Left lung (tissue), 10 donors: ENCODE measurements around the gene TTC7B. TPM values are rescaled to one million over a fixed set of nuclear protein-coding genes. Genes with fewer than 3 reads are reported as not detected.
"Not testable (repeated sequence)": the region's sequence is repeated elsewhere in the genome, so short reads cannot be mapped to it uniquely, and the experiment has no call there.

Source experiments
- ATAC-seq: fragments of 200-7000 bp; cut with Tn5 transposase; one replicate; pipeline ENCODE4 v1.9.1; 2020; ENCODE audit warnings: moderate library complexity
- DNase-seq, 4 donors: peaks; one replicate each; pipeline ENCODE4 v3.0.0-alpha.2; 2013 to 2020
- H3K27ac ChIP-seq, 2 donors: fragments of 200-600 bp; sonication (generic) in 1 of 2; one replicate each; pipeline versions ENCODE4 v1.5.0 to v1.8.0; 2020 to 2021
- H3K27me3 ChIP-seq, 2 donors: fragments of 200-600 bp; sonication (generic) in 1 of 2; one replicate each; pipeline versions ENCODE4 v1.5.0 to v1.8.0; 2020 to 2021
- H3K36me3 ChIP-seq, 2 donors: fragments of 200-600 bp; sonication (generic) in 1 of 2; one replicate each; pipeline versions ENCODE4 v1.5.0 to v1.8.0; 2020 to 2021
- H3K4me1 ChIP-seq, 2 donors: fragments of 200-600 bp; one replicate each; pipeline ENCODE4 v1.8.0; 2021
- H3K4me3 ChIP-seq, 2 donors: fragments of 200-600 bp; sonication (generic) in 1 of 2; one replicate each; pipeline versions ENCODE4 v1.5.0 to v1.8.0; 2020 to 2021; ENCODE audit warnings: mild to moderate bottlenecking in 1 of 2
- H3K9me3 ChIP-seq, 2 donors: fragments of 200-600 bp; sonication (generic) in 1 of 2; one replicate each; pipeline versions ENCODE4 v1.5.0 to v1.8.0; 2020 to 2021
- CTCF ChIP-seq, 2 donors: fragments of 200-600 bp; sonication (generic) in 1 of 2; IDR thresholded peaks; one replicate each; pipeline versions ENCODE4 v1.5.0 to v1.8.0; 2021; ENCODE audit warnings: antibody characterized with exemption in 2 of 2
- intact Hi-C, 2 donors: fragments of 100-400 bp; cut with DNase I; formaldehyde crosslinking; loops; one replicate each; pipeline versions ENCODE4 v1.11.2 to v1.14.2; 2022
- polyA plus RNA-seq, 6 donors: library from polyadenylated mRNA; unstranded; fragments of 120-200 nt; gene quantifications; one replicate each; pipeline ENCODE4 v1.2.1, GENCODE V29; 2013; ENCODE audit not compliant: insufficient read length in 6 of 6
- total RNA-seq, 2 donors: library from RNA; stranded (reverse); fragmentation: NEBNext Ultra II Directional; extraction: Animal tissue kit (Norgen Biotek cat#: 25700); gene quantifications; one replicate each; pipeline ENCODE4 v1.2.1, GENCODE V29; 2021
- donor health status: DM: no; HTN: yes; CAD: no.
- donor health status: DM: no; HTN: no; CAD: no.

The TTC7B gene
- total and polyA plus RNA-seq, 8 donors, result 26.8 to 47.5 (median 39.5) TPM

GRCh38 chr14:90531497-90531896 lies 284.7 kb downstream of the TTC7B start:
- Histone ChIP-seq H3K4me1 (peaks cover 0 to 12% of the 10 kb centered on the region in 2 donors), H3K36me3 (no peaks in the 10 kb centered on the region), H3K27ac (no peak overlapping the region), H3K9me3 (peaks cover 0 to 4% of the 10 kb centered on the region in 2 donors), H3K4me3 (no peak overlapping the region), H3K27me3 (no peaks in the 10 kb centered on the region)
- TF ChIP-seq CTCF (IDR thresholded peaks at IDR 0.05), result no peak
- DNase-seq, result no peak
- intact Hi-C loops, result no loop called here
- no peak for ATAC-seq

GRCh38 chr14:90530523-90530922 lies 285.7 kb downstream of the TTC7B start:
- intact Hi-C loops, result no loop called here
- no peak for TF ChIP-seq CTCF (IDR thresholded peaks at IDR 0.05)
- Histone ChIP-seq H3K9me3 (peaks cover 0 to 4% of the 10 kb centered on the region in 2 donors), H3K36me3 (no peaks in the 10 kb centered on the region), H3K4me3 (no peak overlapping the region), H3K27ac (no peak overlapping the region), H3K27me3 (no peaks in the 10 kb centered on the region), H3K4me1 (peaks cover 0 to 7% of the 10 kb centered on the region in 2 donors)
- no peak for ATAC-seq
- DNase-seq, result no peak

- no peaks in the 10 kb centered on the region for H3K4me1 ChIP-seq
- intact Hi-C loops, result no loop called here
- H3K9me3 ChIP-seq, result peaks cover 0 to 4% of the 10 kb centered on the region in 2 donors
- no peak overlapping the region for H3K4me3 ChIP-seq
- TF ChIP-seq CTCF (IDR thresholded peaks at IDR 0.05), result no peak
- DNase-seq (no peak), ATAC-seq (no peak)
- no peaks in the 10 kb centered on the region for H3K36me3 ChIP-seq
- H3K27me3 ChIP-seq, result no peaks in the 10 kb centered on the region
- H3K27ac ChIP-seq, result no peak overlapping the region
Observed at GRCh38 chr14:90527978-90528377, 288.3 kb downstream of the TTC7B start.

- H3K4me3 ChIP-seq, H3K9me3 ChIP-seq, H3K36me3 ChIP-seq, H3K27me3 ChIP-seq, DNase-seq, H3K27ac ChIP-seq, ATAC-seq, H3K4me1 ChIP-seq, intact Hi-C loops: not testable (repeated sequence)
Observed at GRCh38 chr14:90526536-90526935, 289.7 kb downstream of the TTC7B start.

- H3K36me3 ChIP-seq, H3K4me3 ChIP-seq, H3K27ac ChIP-seq, intact Hi-C loops, H3K9me3 ChIP-seq, ATAC-seq, H3K27me3 ChIP-seq, H3K4me1 ChIP-seq: not testable (repeated sequence)
- DNase-seq, result peak in 1 of 4 donors; percentile 68
Observed at GRCh38 chr14:90525353-90526028, 290.7 kb downstream of the TTC7B start.

GRCh38 chr14:90523961-90524875 lies 292.0 kb downstream of the TTC7B start:
- no peaks in the 10 kb centered on the region for H3K27me3 ChIP-seq
- ATAC-seq, result no peak
- no peak overlapping the region for H3K27ac ChIP-seq
- H3K4me1 ChIP-seq, result peaks cover 0 to 8% of the 10 kb centered on the region in 2 donors
- H3K9me3 ChIP-seq, result peaks cover 0 to 4% of the 10 kb centered on the region in 2 donors
- TF ChIP-seq CTCF (IDR thresholded peaks at IDR 0.05), result no peak
- H3K4me3 ChIP-seq, result no peak overlapping the region
- intact Hi-C loops, result no loop called here
- H3K36me3 ChIP-seq, result no peaks in the 10 kb centered on the region
- peak in 1 of 4 donors; percentile 31 for DNase-seq
